Astrocyte (in vitro differentiated cells and primary cell): ENCODE measurements around the gene PDGFRB. TPM values are rescaled to one million over a fixed set of nuclear protein-coding genes. Genes with fewer than 3 reads are reported as not detected.

Experiments
- DNase-seq: peaks from one replicate; pipeline ENCODE4 v3.0.0-alpha.2; 2010; ENCODE audit warnings: low read depth
- FAIRE-seq: peaks from 2 replicates; lab custom pipeline; 2011; peaks lifted over from hg19 to GRCh38; lab: Jason Lieb, UNC
- H2AFZ ChIP-seq: 2 replicates; pipeline ENCODE4 v1.6.0; 2012; ENCODE audit warnings: low read depth, low read length, inconsistent platforms
- H3K27ac ChIP-seq: 2 replicates; pipeline ENCODE4 v1.5.1; 2011; ENCODE audit warnings: low read depth, low read length, inconsistent platforms
- H3K27me3 ChIP-seq: 2 replicates; pipeline ENCODE4 v1.6.0; 2011; ENCODE audit warnings: low read length, inconsistent platforms; ENCODE audit not compliant: insufficient read depth
- H3K36me3 ChIP-seq: 2 replicates; pipeline ENCODE4 v1.5.1; 2011; ENCODE audit warnings: low read length, inconsistent platforms; ENCODE audit not compliant: insufficient read depth
- H3K4me1 ChIP-seq: 2 replicates; pipeline ENCODE4 v1.5.1; 2011; ENCODE audit warnings: low read length, inconsistent platforms; ENCODE audit not compliant: insufficient read depth
- H3K4me2 ChIP-seq: 2 replicates; pipeline ENCODE4 v1.6.0; 2012; ENCODE audit warnings: low read length, inconsistent platforms
- H3K4me3 ChIP-seq: 2 replicates; pipeline ENCODE4 v1.5.1; 2011; ENCODE audit warnings: low read depth, mild to moderate bottlenecking, low read length, inconsistent platforms; ENCODE audit not compliant: insufficient read depth
- H3K79me2 ChIP-seq: 2 replicates; pipeline ENCODE4 v1.6.0; 2012; ENCODE audit warnings: mild to moderate bottlenecking, low read length, inconsistent platforms; ENCODE audit not compliant: insufficient read depth
- H3K9ac ChIP-seq: 2 replicates; pipeline ENCODE4 v1.6.0; 2012; ENCODE audit warnings: mild to moderate bottlenecking, low read length, inconsistent platforms
- H3K9me3 ChIP-seq: 2 replicates; pipeline ENCODE4 v1.5.1; 2012; ENCODE audit warnings: low read depth, mild to moderate bottlenecking, low read length, inconsistent platforms; ENCODE audit not compliant: insufficient read depth
- H4K20me1 ChIP-seq: 2 replicates; pipeline ENCODE4 v1.6.0; 2012; ENCODE audit warnings: low read length, inconsistent platforms; ENCODE audit not compliant: insufficient read depth
- H3K27ac Mint-ChIP-seq: one replicate; pipeline ENCODE4 v1.8.0; 2021; ENCODE audit warnings: mild to moderate bottlenecking, mixed read lengths; ENCODE audit not compliant: unreplicated experiment
- H3K27me3 Mint-ChIP-seq: one replicate; pipeline ENCODE4 v1.8.0; 2021; ENCODE audit warnings: low read depth, mixed read lengths; ENCODE audit not compliant: unreplicated experiment
- H3K36me3 Mint-ChIP-seq: one replicate; pipeline ENCODE4 v1.8.0; 2021; ENCODE audit warnings: low read depth, mixed read lengths; ENCODE audit not compliant: unreplicated experiment
- H3K4me1 Mint-ChIP-seq: one replicate; pipeline ENCODE4 v1.8.0; 2021; ENCODE audit warnings: low read depth, mixed read lengths; ENCODE audit not compliant: unreplicated experiment
- H3K4me3 Mint-ChIP-seq: one replicate; pipeline ENCODE4 v1.8.0; 2021; ENCODE audit warnings: mild to moderate bottlenecking, moderate library complexity, mixed read lengths; ENCODE audit not compliant: unreplicated experiment
- H3K9me3 Mint-ChIP-seq: one replicate; pipeline ENCODE4 v1.8.0; 2021; ENCODE audit warnings: mild to moderate bottlenecking, mixed read lengths; ENCODE audit not compliant: unreplicated experiment
- EZH2 ChIP-seq: IDR thresholded peaks from 2 replicates; pipeline ENCODE4 v1.6.1; 2012; ENCODE audit warnings: mild to moderate bottlenecking, low read length, inconsistent platforms; ENCODE audit not compliant: insufficient read depth
- total RNA-seq: library from RNA; stranded (reverse); gene quantifications from 2 replicates; pipeline ENCODE4 v1.2.1, GENCODE V29; 2021
- TF ChIP-seq, protein P1 (sequence below): IDR thresholded peaks from 2 replicates; pipeline ENCODE4 v1.5.1; 2011; ENCODE audit warnings: low read depth, mild to moderate bottlenecking, inconsistent platforms, low read length, moderate library complexity; ENCODE audit not compliant: insufficient read depth

PDGFRB gene
- total RNA-seq, 1 donor from 2014 or later = 78.8 TPM

DNA sequence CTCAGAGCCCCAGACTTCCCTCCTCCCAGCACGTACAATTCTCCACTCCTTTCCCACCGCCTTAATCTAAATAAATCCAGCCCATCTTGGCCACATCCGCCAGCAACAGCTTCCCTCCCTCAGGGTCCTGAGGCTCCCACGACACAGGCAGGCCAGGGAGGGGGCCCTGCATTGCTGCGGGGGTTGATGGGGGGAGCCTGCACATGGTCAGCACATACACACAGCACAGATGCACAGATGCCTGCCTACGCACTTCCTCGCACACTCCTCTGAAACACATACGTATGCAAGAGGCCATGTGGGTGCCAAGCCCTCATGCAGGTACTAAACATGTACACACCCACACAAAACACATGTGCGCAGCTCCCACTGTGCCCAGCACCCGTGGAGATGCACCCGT is 14.8 kb downstream of the PDGFRB start:
- no peaks in the 10 kb centered on the region for H3K27me3 Mint-ChIP-seq
- H3K4me2 ChIP-seq = peak overlapping the region; percentile 82
- no peak overlapping the region for H3K4me3 Mint-ChIP-seq
- no peaks in the 10 kb centered on the region for H3K9me3 ChIP-seq
- peaks cover 97% of the 10 kb centered on the region for H3K4me1 ChIP-seq
- peaks cover 3% of the 10 kb centered on the region for H3K36me3 Mint-ChIP-seq
- no peaks in the 10 kb centered on the region for H3K27me3 ChIP-seq
- peaks cover 51% of the 10 kb centered on the region for H3K79me2 ChIP-seq
- H3K9ac ChIP-seq = peak overlapping the region; percentile 90
- FAIRE-seq (no peak), DNase-seq (peak; percentile 82)
- H3K36me3 ChIP-seq = peaks cover 4% of the 10 kb centered on the region
- H4K20me1 ChIP-seq = no peaks in the 10 kb centered on the region
- H3K4me3 ChIP-seq = no peak overlapping the region
- peak overlapping the region; percentile 97 for H3K27ac Mint-ChIP-seq
- H3K4me1 Mint-ChIP-seq = peaks cover 75% of the 10 kb centered on the region
- H3K9me3 Mint-ChIP-seq = no peaks in the 10 kb centered on the region
- no peak overlapping the region for H2AFZ ChIP-seq
- TF ChIP-seq, protein P1, sequence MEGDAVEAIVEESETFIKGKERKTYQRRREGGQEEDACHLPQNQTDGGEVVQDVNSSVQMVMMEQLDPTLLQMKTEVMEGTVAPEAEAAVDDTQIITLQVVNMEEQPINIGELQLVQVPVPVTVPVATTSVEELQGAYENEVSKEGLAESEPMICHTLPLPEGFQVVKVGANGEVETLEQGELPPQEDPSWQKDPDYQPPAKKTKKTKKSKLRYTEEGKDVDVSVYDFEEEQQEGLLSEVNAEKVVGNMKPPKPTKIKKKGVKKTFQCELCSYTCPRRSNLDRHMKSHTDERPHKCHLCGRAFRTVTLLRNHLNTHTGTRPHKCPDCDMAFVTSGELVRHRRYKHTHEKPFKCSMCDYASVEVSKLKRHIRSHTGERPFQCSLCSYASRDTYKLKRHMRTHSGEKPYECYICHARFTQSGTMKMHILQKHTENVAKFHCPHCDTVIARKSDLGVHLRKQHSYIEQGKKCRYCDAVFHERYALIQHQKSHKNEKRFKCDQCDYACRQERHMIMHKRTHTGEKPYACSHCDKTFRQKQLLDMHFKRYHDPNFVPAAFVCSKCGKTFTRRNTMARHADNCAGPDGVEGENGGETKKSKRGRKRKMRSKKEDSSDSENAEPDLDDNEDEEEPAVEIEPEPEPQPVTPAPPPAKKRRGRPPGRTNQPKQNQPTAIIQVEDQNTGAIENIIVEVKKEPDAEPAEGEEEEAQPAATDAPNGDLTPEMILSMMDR = no peak
- no peak for TF ChIP-seq EZH2
- peak overlapping the region; percentile 99 for H3K27ac ChIP-seq

DNA sequence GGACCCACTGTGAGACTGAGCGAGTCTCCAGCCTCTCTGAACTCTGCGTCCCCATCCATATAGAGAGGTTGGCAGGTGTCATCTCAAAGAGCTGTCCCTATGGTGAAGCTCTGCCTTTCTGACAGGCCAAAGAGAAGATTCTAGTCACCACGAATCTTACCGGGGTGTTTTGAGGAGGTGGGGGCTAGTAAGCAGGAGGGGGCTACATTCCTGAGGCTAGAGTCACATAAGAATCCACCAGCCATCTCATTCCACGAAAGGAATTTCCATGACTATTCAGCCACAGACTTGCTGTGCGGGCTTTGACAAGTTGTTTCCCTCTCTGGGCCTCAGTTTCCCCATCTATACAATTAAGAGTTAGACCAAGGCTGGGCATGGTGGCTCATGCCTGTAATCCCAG is 16.3 kb downstream of the PDGFRB start:
- H3K4me1 Mint-ChIP-seq = peaks cover 68% of the 10 kb centered on the region
- DNase-seq (peak; percentile 96), FAIRE-seq (no peak)
- H3K27ac Mint-ChIP-seq = peak overlapping the region; percentile 97
- no peaks in the 10 kb centered on the region for H3K27me3 Mint-ChIP-seq
- peaks cover 13% of the 10 kb centered on the region for H3K36me3 Mint-ChIP-seq
- Histone ChIP-seq H3K4me3 (peak overlapping the region; percentile 19), H2AFZ (no peak overlapping the region), H3K27ac (peak overlapping the region; percentile 99), H3K4me1 (peaks cover 89% of the 10 kb centered on the region), H4K20me1 (no peaks in the 10 kb centered on the region), H3K36me3 (peaks cover 9% of the 10 kb centered on the region), H3K79me2 (peaks cover 44% of the 10 kb centered on the region), H3K4me2 (peak overlapping the region; percentile 82), H3K9me3 (no peaks in the 10 kb centered on the region), H3K27me3 (no peaks in the 10 kb centered on the region), H3K9ac (peak overlapping the region; percentile 90)
- no peaks in the 10 kb centered on the region for H3K9me3 Mint-ChIP-seq
- H3K4me3 Mint-ChIP-seq = peak overlapping the region; percentile 66
- TF ChIP-seq, protein P1 = no peak
- TF ChIP-seq EZH2 = no peak

DNA sequence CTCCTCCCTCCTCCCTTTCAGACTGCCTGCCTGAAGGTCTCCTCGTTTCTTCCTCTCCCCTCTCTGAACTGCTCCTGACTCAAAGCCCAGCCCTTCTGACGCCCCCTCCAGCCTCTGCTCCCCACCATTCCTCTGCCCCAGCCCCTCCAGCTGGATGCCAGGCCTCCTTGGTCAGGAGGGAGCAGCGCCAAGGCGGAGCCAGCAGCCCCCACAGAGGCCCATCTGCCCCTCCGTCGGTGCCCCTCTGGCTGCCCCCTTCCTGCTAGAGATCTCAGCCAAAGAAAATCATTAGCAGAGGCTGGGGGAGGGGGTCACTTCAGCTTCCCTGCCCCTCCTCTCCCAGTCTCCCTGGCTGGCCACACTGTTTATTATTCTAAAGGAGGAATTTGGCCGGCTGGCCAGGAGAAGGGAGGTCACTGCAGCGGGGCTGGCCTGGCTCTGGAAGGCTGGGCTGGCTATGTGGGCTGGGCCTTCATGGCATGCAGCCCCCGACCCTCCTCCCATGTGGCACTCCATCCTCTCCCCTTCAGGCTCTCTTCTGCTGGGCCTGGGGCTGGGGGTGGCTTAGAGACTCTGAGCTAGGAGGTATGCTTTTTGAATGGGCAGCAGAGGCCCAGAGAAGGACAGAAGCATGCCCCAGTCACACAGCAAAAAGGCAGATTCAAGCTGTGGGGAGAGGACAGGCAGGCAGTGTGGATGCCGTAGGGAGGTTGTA is 16.9 kb downstream of the PDGFRB start:
- H3K4me1 Mint-ChIP-seq = peaks cover 62% of the 10 kb centered on the region
- H3K4me1 ChIP-seq = peaks cover 83% of the 10 kb centered on the region
- peak overlapping the region; percentile 97 for H3K27ac Mint-ChIP-seq
- no peaks in the 10 kb centered on the region for H3K9me3 Mint-ChIP-seq
- peak overlapping the region; percentile 66 for H3K4me3 Mint-ChIP-seq
- H3K27me3 ChIP-seq = no peaks in the 10 kb centered on the region
- FAIRE-seq (no peak), DNase-seq (peak; percentile 94)
- peak overlapping the region; percentile 99 for H3K27ac ChIP-seq
- H3K27me3 Mint-ChIP-seq = no peaks in the 10 kb centered on the region
- peak overlapping the region; percentile 82 for H3K4me2 ChIP-seq
- H3K36me3 Mint-ChIP-seq = peaks cover 16% of the 10 kb centered on the region
- peaks cover 12% of the 10 kb centered on the region for H3K36me3 ChIP-seq
- H3K9ac ChIP-seq = peak overlapping the region; percentile 90
- H3K79me2 ChIP-seq = peaks cover 44% of the 10 kb centered on the region
- H4K20me1 ChIP-seq = no peaks in the 10 kb centered on the region
- TF ChIP-seq, protein P1 = no peak
- TF ChIP-seq EZH2 = no peak
- H3K4me3 ChIP-seq = peak overlapping the region; percentile 19
- H2AFZ ChIP-seq = no peak overlapping the region
- H3K9me3 ChIP-seq = no peaks in the 10 kb centered on the region
